GM12873 (cell line): ENCODE measurements around the gene HTRA2.

Experiments
- TF ChIP-seq, protein P1 (sequence below): IDR thresholded peaks from 2 replicates; pipeline ENCODE4 v1.5.1; 2012; ENCODE audit warnings: low read depth, mild to moderate bottlenecking, moderate library complexity, low read length, control low read depth; ENCODE audit not compliant: insufficient read depth; ENCODE audit errors: missing control alignments

HTRA2 gene

DNA sequence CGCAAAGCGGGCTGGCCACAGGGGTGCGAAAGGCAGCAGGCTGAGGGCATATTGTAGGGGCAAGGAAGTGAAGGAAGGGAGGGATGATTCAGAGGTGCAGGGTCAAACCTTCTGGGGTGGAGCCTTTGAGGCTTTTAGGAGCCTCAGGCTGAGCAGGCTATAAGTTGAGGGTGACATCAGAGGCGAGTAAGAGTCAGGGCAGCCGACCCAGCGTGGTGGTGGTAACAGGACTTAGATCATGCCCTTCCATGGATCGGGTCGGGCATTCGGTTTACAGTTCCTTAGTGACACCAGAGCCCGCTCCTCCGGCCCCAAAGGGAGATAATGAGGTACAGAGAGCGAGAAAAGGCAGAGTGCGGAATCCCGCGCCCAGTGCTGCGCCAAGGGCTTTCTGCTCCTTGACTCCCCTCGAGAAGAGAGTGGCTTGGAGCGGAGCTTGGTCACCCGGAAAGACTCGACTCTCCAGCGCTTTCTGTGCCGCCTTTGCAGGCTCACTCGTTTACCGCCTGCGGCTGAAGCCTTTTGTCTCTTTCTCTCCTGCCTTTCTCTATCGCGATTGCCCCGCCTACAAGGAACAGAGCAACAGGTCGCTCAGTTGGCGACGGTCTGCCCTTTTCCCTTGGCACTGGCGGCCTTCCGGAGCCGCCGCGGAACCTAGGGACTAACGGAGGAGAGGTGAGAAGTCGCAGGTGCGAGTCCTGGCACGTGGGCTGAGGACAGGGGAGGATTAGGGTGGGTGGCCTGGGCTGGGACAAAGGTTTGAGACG lies 31.1 kb upstream of the HTRA2 start:
- TF ChIP-seq, protein P1, sequence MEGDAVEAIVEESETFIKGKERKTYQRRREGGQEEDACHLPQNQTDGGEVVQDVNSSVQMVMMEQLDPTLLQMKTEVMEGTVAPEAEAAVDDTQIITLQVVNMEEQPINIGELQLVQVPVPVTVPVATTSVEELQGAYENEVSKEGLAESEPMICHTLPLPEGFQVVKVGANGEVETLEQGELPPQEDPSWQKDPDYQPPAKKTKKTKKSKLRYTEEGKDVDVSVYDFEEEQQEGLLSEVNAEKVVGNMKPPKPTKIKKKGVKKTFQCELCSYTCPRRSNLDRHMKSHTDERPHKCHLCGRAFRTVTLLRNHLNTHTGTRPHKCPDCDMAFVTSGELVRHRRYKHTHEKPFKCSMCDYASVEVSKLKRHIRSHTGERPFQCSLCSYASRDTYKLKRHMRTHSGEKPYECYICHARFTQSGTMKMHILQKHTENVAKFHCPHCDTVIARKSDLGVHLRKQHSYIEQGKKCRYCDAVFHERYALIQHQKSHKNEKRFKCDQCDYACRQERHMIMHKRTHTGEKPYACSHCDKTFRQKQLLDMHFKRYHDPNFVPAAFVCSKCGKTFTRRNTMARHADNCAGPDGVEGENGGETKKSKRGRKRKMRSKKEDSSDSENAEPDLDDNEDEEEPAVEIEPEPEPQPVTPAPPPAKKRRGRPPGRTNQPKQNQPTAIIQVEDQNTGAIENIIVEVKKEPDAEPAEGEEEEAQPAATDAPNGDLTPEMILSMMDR: no peak

DNA sequence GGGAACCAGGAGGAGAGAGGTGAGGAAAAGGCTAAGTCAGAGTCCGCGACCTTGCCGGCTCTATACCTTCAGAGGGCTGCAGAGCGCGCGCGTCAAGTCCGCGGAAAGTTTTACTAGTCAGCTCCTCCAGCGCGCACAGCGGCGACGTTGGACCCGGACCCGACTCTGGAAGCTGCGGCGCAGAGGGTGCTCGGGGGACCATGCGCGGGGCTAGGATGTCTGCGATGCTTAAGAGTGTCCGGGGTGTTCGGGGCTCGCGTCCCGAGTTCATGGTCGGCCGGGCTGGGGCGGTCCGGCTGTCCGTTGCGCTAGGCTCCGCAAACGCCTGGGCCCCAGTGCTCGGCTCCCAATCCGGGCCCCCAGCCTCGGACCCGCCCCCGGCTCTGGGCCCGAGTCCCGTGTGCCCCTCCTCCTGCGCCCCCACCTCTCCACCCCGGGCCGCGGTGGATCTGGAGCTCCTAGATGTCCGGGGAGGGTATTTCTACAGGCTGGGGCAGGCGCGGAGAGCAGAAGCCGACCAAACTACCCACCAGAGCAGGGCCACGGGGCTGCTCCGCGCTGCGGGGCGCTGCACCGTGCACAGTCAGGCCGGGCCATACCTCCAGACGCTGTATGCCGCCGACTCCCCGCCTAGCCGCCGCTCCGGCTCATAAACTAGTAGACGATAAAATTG lies 30.3 kb upstream of the HTRA2 start, which contains the start of gene LBX2:
Gene LBX2, minus strand, starts transcription at position 337 of the 673 bp plus-strand sequence. Its CDS starts 66 bp downstream, at position 271.
- TF ChIP-seq, protein P1: no peak

DNA sequence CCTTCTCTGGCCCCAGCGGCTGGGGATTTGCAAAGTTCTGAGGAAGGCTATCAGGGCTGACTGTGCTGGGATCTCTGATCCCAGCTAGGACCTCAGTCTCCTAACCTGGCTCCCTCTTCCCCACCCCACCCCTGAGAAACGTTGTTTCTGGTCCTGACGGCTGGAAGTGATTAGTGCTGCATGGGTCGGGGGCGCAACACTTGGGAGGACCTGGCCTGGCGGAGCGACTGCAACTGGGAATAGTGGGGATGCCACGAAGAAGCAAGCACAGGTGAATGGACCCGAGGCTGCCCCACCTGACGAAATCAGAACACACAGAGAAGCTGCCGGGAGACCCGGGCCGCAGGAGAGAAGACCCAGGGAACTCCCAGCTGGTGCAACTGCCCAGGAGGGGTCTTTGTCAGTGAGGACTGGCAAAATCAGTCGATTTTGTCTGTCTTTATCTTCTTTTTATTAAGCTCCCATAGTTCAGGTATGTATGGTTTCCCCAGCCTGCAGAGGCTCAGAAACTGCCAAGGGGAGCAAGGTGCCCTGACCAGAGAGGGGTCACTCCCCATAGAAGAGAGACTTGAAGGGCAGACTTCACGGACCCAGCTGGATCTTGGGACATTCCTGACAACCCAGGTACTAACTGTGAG lies 29.7 kb upstream of the HTRA2 start:
- TF ChIP-seq, protein P1: no peak

DNA sequence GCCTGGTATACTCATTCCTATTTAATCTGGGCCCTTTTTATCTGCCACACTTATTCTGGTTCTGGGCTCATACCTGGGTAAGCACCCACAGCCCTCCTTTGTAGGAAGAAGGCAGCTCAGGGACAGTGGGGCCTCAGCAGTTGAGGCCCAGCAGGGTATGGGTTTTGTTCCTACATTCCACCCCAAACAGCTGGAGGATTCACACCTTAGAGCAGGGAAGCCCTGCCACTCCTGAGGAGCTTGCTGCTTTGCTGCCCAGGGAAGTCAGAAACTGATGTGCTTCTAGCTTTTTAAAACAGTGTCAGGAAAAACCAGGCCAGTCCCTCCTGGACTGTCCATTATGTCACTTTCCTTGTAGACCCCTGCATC lies 29.2 kb upstream of the HTRA2 start:
- TF ChIP-seq, protein P1: no peak

DNA sequence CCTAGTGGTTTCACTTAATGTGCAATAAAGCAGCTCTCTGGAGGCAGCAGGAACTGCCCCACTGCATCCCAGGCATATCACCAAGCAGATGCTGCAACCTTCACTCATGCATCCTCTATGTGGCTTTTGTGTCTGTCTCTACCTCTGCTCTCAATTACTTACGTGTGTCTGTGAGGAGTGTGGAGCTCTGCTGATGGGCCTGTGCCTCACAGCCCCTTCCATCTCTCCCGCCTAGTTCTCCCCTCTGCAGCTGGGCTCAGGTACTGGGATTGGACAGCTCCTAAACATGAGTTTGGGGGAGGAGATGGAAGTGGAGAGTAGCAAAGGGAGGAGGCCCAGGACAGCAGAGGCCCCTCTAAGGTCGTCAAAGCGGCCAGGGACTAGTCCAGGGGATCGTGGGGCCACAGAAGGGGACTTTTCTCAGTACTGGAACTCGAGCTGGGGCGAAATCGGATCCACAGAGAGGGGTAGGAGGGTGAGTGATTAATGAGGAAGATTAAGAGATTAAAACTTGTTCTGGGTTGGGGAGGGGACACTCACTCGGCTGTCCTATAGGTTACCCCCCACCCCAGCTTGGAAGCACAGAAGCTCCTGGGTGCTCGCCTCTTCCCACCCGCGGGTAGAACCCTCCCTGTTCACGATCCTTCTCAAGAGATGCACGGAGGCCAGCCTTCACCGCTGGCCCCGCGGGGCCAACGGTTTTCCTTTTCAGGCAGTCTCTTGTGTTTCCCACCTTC lies 28.2 kb upstream of the HTRA2 start:
- TF ChIP-seq, protein P1: no peak

DNA sequence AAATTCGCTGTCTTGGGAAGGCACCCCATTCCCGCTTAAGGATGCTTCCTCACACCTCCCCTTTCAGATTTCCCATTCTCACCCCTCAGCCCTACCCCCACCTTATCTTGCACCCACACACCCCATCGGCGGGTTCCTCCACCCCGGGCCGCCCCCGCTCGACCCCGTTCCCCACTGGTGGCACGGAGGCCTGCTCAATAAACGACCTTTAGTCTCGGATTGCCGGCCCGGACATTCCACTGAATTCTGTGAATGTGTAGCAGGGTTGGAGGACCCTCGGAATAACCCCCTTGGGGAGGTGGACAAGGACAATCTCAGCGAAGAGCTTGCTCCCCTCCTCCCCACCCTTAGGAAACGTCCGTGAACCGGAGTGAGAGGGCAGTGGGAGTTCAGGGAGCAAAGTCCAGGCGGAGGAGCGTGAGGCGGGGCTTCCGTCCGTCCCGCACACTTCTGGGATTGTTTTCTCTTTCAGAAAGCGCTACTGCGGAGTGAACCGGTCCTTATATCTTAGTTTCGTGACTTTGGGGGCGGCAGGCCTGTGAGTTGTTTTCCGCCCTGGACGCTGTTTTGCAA lies 27.5 kb upstream of the HTRA2 start:
- TF ChIP-seq, protein P1: no peak
